Stimulated activated CD8-positive, alpha-beta memory T cell treated with anti-CD3 and anti-CD28 coated beads, Interleukin-4, amount 100 ng/mL, for 48 hours (primary cell): ENCODE results near the gene COL21A1.
"Not testable (repeated sequence)": the region's sequence is repeated elsewhere in the genome, so short reads cannot be mapped to it uniquely, and the experiment has no call there.

Experiments
- DNase-seq: peaks from one replicate; pipeline ENCODE4 v3.0.0-alpha.2; 2020

Gene COL21A1

DNA sequence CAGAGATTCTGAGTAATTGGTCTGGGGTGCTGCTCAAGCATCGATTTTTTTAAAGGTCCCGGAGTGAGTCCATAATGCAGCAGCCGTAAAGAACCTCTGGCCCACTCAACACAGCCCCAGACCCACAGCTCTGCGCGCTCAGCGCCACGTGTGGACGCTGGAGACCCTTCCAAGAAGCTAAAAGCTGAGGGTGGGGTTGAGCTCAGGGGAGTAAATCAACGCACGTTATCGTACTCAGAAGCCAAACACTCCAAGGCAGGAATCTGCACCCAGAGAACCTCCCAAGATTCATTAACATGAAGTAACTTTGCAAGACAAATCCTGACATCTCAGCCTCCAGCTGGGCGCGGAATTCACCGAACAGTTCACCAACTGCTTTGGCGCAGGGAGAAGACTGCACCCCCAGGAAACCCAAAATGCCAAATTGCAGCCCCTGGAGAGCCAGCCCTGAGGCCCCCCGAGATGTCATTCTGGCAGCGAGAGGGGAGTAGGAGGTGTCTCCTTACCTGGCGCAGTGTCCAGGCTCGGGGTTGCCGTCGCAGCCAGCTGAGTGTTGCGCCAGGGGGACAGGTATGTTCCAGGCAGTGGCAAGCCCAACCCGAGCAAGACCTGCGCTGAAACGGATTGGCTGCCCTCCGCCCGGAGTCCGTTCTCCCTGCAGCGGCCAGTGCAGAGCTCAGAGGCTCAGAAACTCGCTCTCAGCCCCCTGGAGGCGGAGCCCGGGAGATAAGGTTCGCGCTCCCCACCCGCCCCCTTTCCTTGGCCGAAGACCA is at the start of gene COL21A1:
TSS of gene COL21A1 (minus strand) at position 700 of the 773 bp plus-strand sequence. CDS start 64,962 bp downstream, outside the sequence.
- no peak for DNase-seq

DNA sequence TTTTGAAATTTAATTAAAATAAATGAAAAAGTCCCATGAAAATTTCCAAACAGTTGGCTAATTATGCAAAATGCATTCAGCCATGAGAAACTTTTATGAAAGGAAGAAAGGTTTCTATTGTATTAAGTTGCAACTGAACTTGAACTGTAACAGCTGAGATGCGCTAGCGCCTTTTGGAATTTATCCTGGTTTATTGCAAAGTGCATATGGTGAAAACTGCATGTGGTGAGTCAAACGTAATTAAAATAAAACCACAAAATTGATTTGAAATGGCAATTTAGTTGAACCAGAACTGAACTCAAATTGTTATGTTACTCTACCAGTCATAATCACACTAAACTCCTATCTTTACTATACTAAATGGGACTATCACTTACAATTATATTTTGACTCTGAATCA is 46.4 kb upstream of the COL21A1 start:
- DNase-seq = no peak

- no peak for DNase-seq
These were observed 45.3 kb upstream of the COL21A1 start for GRCh38 chr6:56292505-56293181.

GRCh38 chr6:56291302-56291917 is 44.0 kb upstream of the COL21A1 start:
- no peak for DNase-seq

DNA sequence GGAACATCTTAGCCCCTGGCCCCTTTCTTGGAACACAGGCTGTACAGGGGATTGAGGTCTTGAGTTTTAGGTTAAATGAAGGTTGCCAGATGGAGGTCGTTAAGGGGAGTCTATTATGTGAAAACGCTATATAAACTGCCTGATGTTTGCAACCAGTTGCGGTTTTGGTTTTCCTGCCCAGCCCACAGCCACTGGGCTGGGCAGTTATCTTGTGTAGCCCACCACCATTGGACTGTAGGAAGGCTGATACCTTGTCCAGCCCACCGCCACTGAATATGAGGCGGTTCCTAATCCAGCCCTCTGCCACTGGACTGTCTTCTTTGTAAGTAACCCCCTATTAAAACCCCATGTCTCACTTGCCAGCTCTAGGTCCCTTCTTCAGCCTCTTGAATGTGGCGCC is 42.3 kb upstream of the COL21A1 start:
- no peak for DNase-seq

DNA sequence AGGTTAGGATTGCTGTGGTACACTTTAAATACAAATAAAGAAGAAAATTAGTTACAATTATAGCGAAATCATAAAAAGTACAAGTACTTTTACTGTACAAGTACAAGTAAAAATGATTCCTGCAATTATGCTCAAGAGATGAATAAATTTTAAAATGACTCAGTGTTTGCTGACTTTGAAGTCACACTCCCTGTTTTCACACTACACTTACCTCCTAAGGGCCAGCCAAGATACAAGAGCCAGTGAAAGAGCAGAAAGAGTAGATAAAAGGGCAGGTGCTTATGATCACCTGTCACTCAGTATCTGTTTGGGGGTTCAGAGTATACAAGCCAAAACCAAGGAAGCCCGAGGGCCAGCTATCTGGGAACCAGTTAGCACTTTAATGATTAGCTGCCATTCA is 41.0 kb upstream of the COL21A1 start:
- DNase-seq = no peak

- DNase-seq = no peak
These were observed 35.0 kb upstream of the COL21A1 start for GRCh38 chr6:56282391-56282790.

GRCh38 chr6:56280126-56280525 is 32.7 kb upstream of the COL21A1 start:
- no peak for DNase-seq

DNA sequence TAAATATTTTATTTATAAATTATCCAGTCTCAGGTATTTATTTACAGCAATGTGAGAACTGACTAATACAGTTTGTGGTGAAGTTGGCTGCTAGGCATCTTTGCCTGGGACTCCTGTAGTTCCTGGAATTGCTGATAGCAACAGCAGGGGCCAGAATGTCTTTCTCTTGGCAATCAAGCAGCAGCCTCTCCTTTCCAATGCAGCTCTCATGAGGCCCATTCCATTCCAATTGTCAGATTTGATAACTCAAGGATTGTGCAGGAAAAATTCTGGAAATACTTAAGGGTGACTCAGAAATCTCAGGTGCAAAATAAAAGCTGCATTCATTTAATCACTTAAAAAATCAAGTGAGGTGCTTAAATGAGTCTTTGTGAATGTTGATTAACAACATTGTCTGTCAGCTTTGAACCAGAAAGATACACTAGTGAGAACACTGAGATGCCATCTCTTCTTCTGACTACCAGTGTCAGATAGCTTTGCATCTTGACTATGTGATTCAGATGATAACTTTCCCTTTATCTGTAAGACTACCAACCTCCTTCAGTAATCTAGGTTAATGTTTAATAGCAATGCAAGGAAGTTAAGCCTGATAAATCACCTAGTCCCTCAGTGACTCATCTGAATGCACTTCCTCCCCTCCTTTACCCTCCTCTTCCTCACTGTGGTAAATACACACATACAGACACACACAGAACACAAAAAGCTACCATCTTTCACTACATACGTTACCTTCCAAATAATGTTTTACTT is 32.1 kb upstream of the COL21A1 start:
- DNase-seq = no peak

- no peak for DNase-seq
These were observed 30.8 kb upstream of the COL21A1 start for GRCh38 chr6:56278171-56278591.

- DNase-seq = no peak
These were observed 23.5 kb upstream of the COL21A1 start for GRCh38 chr6:56270812-56271441.

GRCh38 chr6:56268266-56268665 is 20.9 kb upstream of the COL21A1 start:
- DNase-seq = no peak

GRCh38 chr6:56266011-56266410 is 18.6 kb upstream of the COL21A1 start:
- DNase-seq = no peak

- no peak for DNase-seq
These were observed 16.4 kb upstream of the COL21A1 start for GRCh38 chr6:56263596-56264315.

- DNase-seq = not testable (repeated sequence)
These were observed 13.2 kb upstream of the COL21A1 start for GRCh38 chr6:56260593-56260992.

DNA sequence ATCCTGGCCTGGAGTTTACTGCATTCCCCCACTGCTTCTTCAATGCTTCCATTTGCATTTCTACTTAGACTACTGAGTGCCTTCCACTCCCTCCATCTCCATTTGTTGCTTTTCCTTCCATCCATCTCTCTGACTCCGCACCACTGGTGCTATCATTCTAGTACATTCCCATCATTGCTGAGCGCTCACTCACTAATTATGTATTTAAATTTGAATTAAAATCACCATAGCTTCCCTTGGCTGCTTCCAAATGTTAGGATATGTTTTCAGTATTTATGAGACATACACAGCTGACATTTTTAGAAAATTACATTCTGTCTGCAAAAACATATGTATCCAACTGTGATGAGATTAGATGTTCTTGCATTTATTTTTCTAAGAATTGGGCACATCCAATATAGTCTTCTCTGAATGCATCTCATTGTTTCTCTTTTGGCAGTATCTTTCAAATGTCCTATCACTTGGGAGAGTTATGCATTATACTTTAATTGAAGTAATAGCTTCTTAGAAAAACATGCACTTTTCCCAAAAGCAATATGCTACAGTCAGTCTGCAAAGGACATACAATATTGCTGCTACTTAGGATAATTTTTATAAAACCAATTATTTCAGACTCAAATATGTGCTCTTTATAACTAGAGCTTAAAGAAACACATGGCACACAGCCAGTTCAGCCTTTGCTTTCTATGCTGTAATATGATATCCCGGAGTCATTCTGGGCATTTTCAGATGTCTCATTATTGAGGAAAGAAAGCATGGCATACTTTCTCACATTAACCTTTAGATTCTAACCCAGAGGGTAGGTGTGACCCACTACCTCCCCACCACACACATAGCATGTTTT is 12.1 kb upstream of the COL21A1 start:
- no peak for DNase-seq

- DNase-seq = no peak
These were observed 8.0 kb upstream of the COL21A1 start for GRCh38 chr6:56255349-56255748.

DNA sequence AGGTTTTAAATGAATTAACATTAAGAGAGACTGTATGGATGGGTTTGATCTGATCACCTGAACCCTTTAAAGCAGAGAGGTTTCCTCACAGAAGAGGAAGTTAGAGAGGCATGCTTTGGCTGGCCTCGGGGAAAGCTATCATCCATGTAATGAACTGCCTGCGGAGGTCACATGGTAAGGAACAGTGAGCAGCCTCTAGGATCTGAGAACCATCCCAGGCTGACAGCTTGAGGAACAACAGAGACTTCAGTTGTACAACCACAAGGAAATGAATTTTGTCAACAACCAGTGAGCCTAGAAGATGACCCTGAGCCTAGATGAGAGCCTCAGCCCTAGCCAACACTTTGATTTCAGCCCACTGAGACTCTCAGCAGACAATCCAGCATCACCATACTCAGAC is 2.9 kb upstream of the COL21A1 start:
- DNase-seq = no peak

GRCh38 chr6:56247654-56248122 is 308 bp upstream of the COL21A1 start:
- DNase-seq = no peak

GRCh38 chr6:56246541-56246880 is 869 bp downstream of the COL21A1 start:
- no peak for DNase-seq

GRCh38 chr6:56245903-56246351 is 1.5 kb downstream of the COL21A1 start:
- DNase-seq = no peak
